ENCODE data around the gene PLEKHG5.
A peak's percentile ranks its signal among the peaks of the same experiment; 100 is the strongest.
"Not testable (repeated sequence)": the region's sequence is repeated elsewhere in the genome, so short reads cannot be mapped to it uniquely, and the experiment has no call there.

PLEKHG5 gene

DNA sequence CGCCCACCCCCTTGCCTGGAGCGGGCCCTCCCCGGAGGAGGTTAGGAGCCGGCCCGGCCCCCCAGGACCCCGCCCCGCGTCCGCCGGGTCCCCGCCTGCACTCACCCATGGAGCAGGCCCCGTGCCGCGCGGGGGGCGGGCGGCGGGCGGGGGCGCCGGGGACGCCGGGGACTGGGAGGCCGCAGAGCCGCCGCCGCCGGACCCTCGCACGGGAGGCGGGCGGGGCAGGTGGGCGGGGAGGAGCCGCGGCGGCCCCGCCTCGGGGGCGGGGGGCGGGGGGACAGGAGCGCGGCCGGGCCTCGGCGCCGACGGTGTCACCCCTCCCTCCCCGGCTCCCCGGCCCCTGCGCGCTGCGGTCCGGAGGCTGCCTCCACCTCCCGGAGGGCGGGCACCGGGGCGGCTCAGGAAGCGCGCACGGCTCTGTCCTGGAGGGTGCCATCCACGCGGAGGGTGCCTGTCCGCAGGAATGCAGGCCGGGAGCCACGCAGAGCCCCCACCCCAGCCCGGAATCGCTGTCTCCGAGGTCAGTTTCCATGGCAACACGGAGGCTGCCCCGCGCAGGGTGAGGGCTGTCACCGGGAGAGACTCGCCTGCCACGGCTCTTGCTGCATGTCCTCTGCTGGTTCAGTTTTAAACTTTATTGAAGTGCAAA, 5.9 kb upstream of the PLEKHG5 start:
- Mint-ChIP-seq H3K27me3 (ENCODE audit: low read depth, poor library complexity) (peaks cover 31% of the 10 kb centered on the region), H3K9me3 (no peaks in the 10 kb centered on the region), H3K36me3 (ENCODE audit: low read depth) (no peaks in the 10 kb centered on the region), H3K4me1 (peaks cover 47% of the 10 kb centered on the region), H3K27ac (no peak overlapping the region), H3K4me3 (peak overlapping the region; percentile 81)
- TF ChIP-seq, protein P1, sequence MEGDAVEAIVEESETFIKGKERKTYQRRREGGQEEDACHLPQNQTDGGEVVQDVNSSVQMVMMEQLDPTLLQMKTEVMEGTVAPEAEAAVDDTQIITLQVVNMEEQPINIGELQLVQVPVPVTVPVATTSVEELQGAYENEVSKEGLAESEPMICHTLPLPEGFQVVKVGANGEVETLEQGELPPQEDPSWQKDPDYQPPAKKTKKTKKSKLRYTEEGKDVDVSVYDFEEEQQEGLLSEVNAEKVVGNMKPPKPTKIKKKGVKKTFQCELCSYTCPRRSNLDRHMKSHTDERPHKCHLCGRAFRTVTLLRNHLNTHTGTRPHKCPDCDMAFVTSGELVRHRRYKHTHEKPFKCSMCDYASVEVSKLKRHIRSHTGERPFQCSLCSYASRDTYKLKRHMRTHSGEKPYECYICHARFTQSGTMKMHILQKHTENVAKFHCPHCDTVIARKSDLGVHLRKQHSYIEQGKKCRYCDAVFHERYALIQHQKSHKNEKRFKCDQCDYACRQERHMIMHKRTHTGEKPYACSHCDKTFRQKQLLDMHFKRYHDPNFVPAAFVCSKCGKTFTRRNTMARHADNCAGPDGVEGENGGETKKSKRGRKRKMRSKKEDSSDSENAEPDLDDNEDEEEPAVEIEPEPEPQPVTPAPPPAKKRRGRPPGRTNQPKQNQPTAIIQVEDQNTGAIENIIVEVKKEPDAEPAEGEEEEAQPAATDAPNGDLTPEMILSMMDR (IDR thresholded peaks at IDR 0.05) = no peak
- DNase-seq = peak; percentile 82

DNA sequence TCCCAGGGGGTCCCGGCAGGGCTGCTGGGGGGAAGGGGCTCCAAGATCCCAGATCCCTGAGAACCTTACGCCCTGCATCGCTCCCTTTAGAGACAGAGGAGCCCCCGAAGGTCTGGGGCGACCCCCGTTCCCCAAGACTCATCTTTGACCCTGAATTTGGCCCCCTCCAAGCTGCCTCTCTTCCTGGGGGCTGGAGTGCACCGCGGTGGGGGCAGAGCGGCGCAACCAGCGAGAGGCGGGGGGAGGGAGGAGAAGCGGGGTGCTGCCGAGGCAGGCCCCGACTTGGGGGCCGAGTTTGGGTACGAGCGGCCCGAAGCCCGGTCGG, 5.4 kb upstream of the PLEKHG5 start:
- Mint-ChIP-seq H3K4me3 (peak overlapping the region; percentile 79), H3K36me3 (ENCODE audit: low read depth) (no peaks in the 10 kb centered on the region), H3K27me3 (ENCODE audit: low read depth, poor library complexity) (peaks cover 31% of the 10 kb centered on the region), H3K27ac (no peak overlapping the region), H3K9me3 (no peaks in the 10 kb centered on the region), H3K4me1 (peaks cover 49% of the 10 kb centered on the region)
- TF ChIP-seq, protein P1 (IDR thresholded peaks at IDR 0.05) = no peak
- DNase-seq = no peak

DNA sequence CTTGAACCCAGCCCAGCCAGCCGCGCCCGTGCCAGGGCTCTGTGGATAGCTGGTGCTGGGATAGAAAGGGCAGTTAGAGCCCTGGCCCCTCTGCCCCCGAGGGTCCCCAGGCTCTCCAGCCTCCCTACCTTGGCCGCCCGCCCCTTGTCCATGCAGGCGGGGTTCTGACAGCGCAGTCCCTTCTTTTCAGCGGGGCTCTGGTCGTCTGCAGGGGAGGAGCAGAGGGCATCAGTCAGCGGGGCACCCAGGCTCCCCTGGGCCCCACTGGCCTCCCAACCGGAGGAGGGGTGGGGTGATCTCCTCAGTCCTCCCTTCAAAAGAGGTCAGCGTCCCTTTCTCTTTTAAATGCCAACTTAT, 4.9 kb upstream of the PLEKHG5 start:
- H3K36me3 Mint-ChIP-seq (ENCODE audit: low read depth) = no peaks in the 10 kb centered on the region
- peaks cover 49% of the 10 kb centered on the region for H3K4me1 Mint-ChIP-seq
- peak overlapping the region; percentile 79 for H3K4me3 Mint-ChIP-seq
- no peaks in the 10 kb centered on the region for H3K9me3 Mint-ChIP-seq
- TF ChIP-seq, protein P1 (IDR thresholded peaks at IDR 0.05) = no peak
- DNase-seq = no peak
- no peak overlapping the region for H3K27ac Mint-ChIP-seq
- peaks cover 33% of the 10 kb centered on the region for H3K27me3 Mint-ChIP-seq (ENCODE audit: low read depth, poor library complexity)

DNA sequence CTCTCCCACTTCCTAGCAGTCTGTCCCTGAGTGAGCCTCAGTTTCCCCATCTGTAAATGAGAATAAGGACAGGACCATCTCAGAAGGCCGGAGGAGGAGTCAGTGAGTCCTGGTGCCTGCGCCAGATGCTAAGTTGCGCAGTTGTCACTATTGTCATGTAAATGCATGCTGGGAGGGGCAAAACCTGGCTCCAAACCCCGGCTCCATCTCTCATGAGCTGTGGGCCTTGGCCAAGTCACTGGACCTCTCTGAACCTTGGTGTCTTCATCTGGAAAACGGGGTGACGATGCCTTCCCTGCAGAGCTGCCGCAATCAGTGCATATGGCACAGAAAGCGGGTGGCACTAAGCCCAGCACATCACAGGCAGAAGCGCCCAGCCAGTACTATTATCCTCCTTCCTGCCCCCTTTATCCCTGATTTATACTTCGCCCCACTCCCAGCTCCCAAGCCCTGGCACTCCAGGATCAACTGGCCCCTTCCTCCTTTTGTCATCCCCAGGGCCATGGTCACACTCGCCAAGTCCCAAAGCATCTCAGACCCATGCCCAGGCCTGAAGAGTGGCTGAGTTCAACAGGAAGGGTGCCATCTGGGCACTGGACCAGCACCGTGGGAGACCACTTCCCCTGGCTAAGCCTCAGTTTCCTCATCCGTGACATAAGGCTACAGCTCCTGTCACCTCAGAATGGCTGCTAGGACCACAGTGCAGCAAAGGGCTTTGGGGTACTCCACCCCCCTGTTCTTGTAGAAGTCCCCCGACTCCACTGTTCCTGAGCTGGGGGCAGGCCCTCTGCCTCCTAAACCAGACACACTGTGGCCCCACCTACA, 4.3 kb upstream of the PLEKHG5 start:
- DNase-seq = no peak
- H3K4me3 Mint-ChIP-seq = peak overlapping the region; percentile 79
- TF ChIP-seq, protein P1 (IDR thresholded peaks at IDR 0.05) = no peak
- no peaks in the 10 kb centered on the region for H3K9me3 Mint-ChIP-seq
- H3K27ac Mint-ChIP-seq = peak overlapping the region; percentile 29
- H3K27me3 Mint-ChIP-seq (ENCODE audit: low read depth, poor library complexity) = peaks cover 27% of the 10 kb centered on the region
- H3K4me1 Mint-ChIP-seq = peaks cover 46% of the 10 kb centered on the region
- H3K36me3 Mint-ChIP-seq (ENCODE audit: low read depth) = no peaks in the 10 kb centered on the region

DNA sequence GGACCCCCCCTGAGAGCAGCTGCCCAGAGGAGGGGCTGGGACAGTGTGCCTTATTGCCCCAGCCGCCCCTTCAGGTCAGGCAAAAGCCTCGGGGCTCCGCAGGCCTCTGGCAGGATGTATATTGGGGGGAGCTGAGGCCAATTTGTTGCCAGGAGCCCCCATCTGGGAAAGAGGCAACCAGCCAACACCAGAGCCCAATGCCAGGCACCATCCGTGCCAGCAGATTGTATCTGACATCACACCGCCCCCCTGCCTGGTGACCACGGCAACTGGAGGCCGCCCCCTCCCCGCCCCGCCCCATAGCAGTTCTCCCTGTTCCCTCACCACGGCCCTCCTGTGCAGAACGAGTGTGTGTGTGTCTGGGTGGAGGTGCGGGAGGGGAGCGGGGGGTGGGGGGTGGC, 3.6 kb upstream of the PLEKHG5 start:
- TF ChIP-seq, protein P1 (IDR thresholded peaks at IDR 0.05) = no peak
- Mint-ChIP-seq H3K27ac (no peak overlapping the region), H3K36me3 (ENCODE audit: low read depth) (no peaks in the 10 kb centered on the region), H3K4me3 (no peak overlapping the region), H3K27me3 (ENCODE audit: low read depth, poor library complexity) (peaks cover 27% of the 10 kb centered on the region), H3K9me3 (no peaks in the 10 kb centered on the region), H3K4me1 (peaks cover 44% of the 10 kb centered on the region)
- DNase-seq = no peak

DNA sequence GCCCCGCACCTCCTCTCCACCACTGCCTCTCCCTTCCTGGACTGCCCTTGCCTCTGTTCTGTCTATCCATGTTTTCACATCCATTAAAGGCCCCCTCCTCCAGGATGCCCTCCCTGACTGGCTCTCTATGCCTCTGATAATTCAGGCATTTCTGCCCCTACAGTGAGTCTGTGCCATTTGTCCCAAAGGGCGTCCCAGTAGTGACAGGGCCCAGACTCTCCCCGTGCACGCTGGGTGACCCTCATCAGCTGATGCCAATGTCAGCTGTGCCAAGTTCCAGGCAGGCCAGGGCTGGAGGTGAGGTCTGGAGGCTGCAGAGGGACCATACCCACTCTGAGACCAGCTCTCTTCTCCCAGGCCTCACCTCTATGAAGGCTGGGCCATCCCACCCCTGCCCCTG, 3.2 kb upstream of the PLEKHG5 start:
- Mint-ChIP-seq H3K4me3 (no peak overlapping the region), H3K27me3 (ENCODE audit: low read depth, poor library complexity) (peaks cover 27% of the 10 kb centered on the region), H3K27ac (peak overlapping the region; percentile 66), H3K36me3 (ENCODE audit: low read depth) (no peaks in the 10 kb centered on the region), H3K4me1 (peaks cover 41% of the 10 kb centered on the region), H3K9me3 (no peaks in the 10 kb centered on the region)
- TF ChIP-seq, protein P1 (IDR thresholded peaks at IDR 0.05) = no peak
- DNase-seq = no peak

DNA sequence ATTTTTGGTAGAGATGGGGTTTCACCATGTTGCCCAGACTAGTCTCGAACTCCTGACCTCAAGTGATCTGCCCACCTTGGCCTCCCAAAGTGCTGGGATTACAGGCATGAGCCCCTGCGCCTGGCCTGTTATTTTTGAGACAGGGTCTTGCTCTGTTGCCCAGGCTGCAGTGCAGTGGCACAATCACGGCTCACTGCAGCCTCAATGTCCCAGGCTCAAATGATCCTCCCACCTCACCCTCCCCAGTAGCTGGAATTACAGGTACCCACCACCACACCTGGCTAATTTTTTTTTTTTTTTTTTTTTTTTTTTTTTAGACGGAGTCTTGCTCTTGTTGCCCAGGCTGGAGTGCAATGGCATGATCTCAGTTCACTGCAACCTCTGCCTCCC, 2.4 kb upstream of the PLEKHG5 start:
- not testable (repeated sequence) for H3K9me3 Mint-ChIP-seq; H3K27ac Mint-ChIP-seq; H3K36me3 Mint-ChIP-seq (ENCODE audit: low read depth); H3K4me3 Mint-ChIP-seq; DNase-seq
- Mint-ChIP-seq H3K27me3 (ENCODE audit: low read depth, poor library complexity) (peaks cover 27% of the 10 kb centered on the region), H3K4me1 (peaks cover 35% of the 10 kb centered on the region)
